Esophagus muscularis mucosa (tissue), 4 donors: ENCODE measurements around the gene GFRA1. TPM values are rescaled to one million over a fixed set of nuclear protein-coding genes. Genes with fewer than 3 reads are reported as not detected.

ENCODE experiments used
- DNase-seq: peaks from one replicate; pipeline ENCODE4 v3.0.0-alpha.2; 2017; ENCODE audit errors: extremely low spot score
- H3K27ac ChIP-seq, 4 donors: fragments of 200-600 bp; sonication (generic); replicated peaks in 1 of 4; 1 replicate in 3 of 4; 2 replicates in 1 of 4; pipeline ENCODE4 v1.5.1; 2016 to 2019; ENCODE audit warnings: mild to moderate bottlenecking in 1 of 4
- H3K27me3 ChIP-seq, 4 donors: fragments of 200-600 bp; sonication (generic); one replicate each; pipeline versions ENCODE4 v1.5.1 to v1.6.0; 2016 to 2019
- H3K36me3 ChIP-seq, 4 donors: fragments of 200-600 bp; sonication (generic); one replicate each; pipeline ENCODE4 v1.5.1; 2016 to 2019
- H3K4me1 ChIP-seq, 4 donors: fragments of 200-600 bp; sonication (generic); one replicate each; pipeline ENCODE4 v1.5.1; 2016 to 2019
- H3K4me3 ChIP-seq, 4 donors: fragments of 200-600 bp; sonication (generic); 1 replicate in 2 of 4; 2 replicates in 2 of 4; pipeline ENCODE4 v1.5.1; 2016 to 2019; ENCODE audit warnings: mild to moderate bottlenecking in 4 of 4, moderate library complexity in 1 of 4
- H3K9me3 ChIP-seq, 4 donors: fragments of 200-600 bp; sonication (generic); 1 replicate in 3 of 4; 2 replicates in 1 of 4; pipeline ENCODE4 v1.5.1; 2016 to 2019
- CTCF ChIP-seq, 3 experiments: fragments of 200-600 bp in 2 of 3; fragments of 450-650 bp in 1 of 3; sonication (generic) in 2 of 3; IDR thresholded peaks; one replicate each; pipeline ENCODE4 v1.5.1; 2017 to 2019; ENCODE audit warnings: antibody characterized with exemption in 3 of 3, mild to moderate bottlenecking in 2 of 3, moderate library complexity in 1 of 3
- EP300 ChIP-seq: sonication (generic); formaldehyde crosslinking; IDR thresholded peaks from one replicate; pipeline ENCODE4 v1.6.1; 2017; ENCODE audit warnings: antibody characterized with exemption
- POLR2A ChIP-seq: fragments of 450-650 bp; IDR thresholded peaks from one replicate; pipeline ENCODE4 v1.6.1; 2017; ENCODE audit warnings: antibody characterized with exemption, moderate library complexity, mild to moderate bottlenecking, low read depth
- POLR2AphosphoS5 ChIP-seq, 2 donors: sonication (generic); formaldehyde crosslinking; IDR thresholded peaks; one replicate each; pipeline ENCODE4 v1.6.1; 2017; ENCODE audit warnings: antibody characterized with exemption in 2 of 2
- WGBS: methylation state at CpG from one replicate; pipeline ENCODE4 v1.1.5; 2018; 5-methylcytosine and 5-hydroxymethylcytosine counted together
- intact Hi-C: fragments of 100-400 bp; cut with DNase I; formaldehyde crosslinking; loops from one replicate; pipeline ENCODE4 v1.15.1; 2023
- total RNA-seq, 4 donors: library from RNA; depleted of rRNA; stranded (reverse); fragments of >200 nt; gene quantifications; one replicate each; pipeline versions ENCODE4 v1.1.0 to v1.2.1, GENCODE V29; 2016

GFRA1 gene
- total RNA-seq, 4 donors from 2014 or later, result 44.0 to 73.4 (median 64.5) TPM

- Histone ChIP-seq H3K27me3 (peaks cover 0 to 22% (median 0%) of the 10 kb centered on the region in 4 donors), H3K9me3 (no peaks in the 10 kb centered on the region), H3K4me3 (no peak overlapping the region), H3K4me1 (peaks cover 0 to 12% (median 7%) of the 10 kb centered on the region in 4 donors), H3K27ac (no peak overlapping the region), H3K36me3 (peaks cover 0 to 3% (median 0%) of the 10 kb centered on the region in 4 donors)
- no peak for DNase-seq
- 57% methylated on average over 2 of the region's 2 CpGs for WGBS
- intact Hi-C loops, result no loop called here
- no peak for TF ChIP-seq EP300
- TF ChIP-seq CTCF (IDR thresholded peaks at IDR 0.05), result no peak
- no peak for TF ChIP-seq POLR2A
- TF ChIP-seq POLR2AphosphoS5 (IDR thresholded peaks at IDR 0.05), result no peak
Observed at GRCh38 chr10:116260599-116260998, 12.4 kb downstream of the GFRA1 start.

GRCh38 chr10:116259638-116260037 lies 13.4 kb downstream of the GFRA1 start:
- no peaks in the 10 kb centered on the region for H3K9me3 ChIP-seq
- intact Hi-C loops, result no loop called here
- DNase-seq, result no peak
- H3K4me3 ChIP-seq, result no peak overlapping the region
- 93% methylated on average over 3 of the region's 3 CpGs for WGBS
- peaks cover 0 to 17% (median 11%) of the 10 kb centered on the region in 4 donors for H3K4me1 ChIP-seq
- no peak overlapping the region for H3K27ac ChIP-seq
- H3K36me3 ChIP-seq, result no peaks in the 10 kb centered on the region
- no peak for TF ChIP-seq CTCF (IDR thresholded peaks at IDR 0.05)
- TF ChIP-seq EP300, result no peak
- no peak for TF ChIP-seq POLR2AphosphoS5 (IDR thresholded peaks at IDR 0.05)
- no peak for TF ChIP-seq POLR2A
- H3K27me3 ChIP-seq, result peaks cover 0 to 22% (median 0%) of the 10 kb centered on the region in 4 donors

GRCh38 chr10:116257785-116258184 lies 15.2 kb downstream of the GFRA1 start:
- 90% methylated on average over 5 of the region's 5 CpGs for WGBS
- Histone ChIP-seq H3K9me3 (no peaks in the 10 kb centered on the region), H3K27me3 (peaks cover 0 to 22% (median 0%) of the 10 kb centered on the region in 4 donors), H3K36me3 (no peaks in the 10 kb centered on the region), H3K4me3 (no peak overlapping the region), H3K27ac (no peak overlapping the region), H3K4me1 (peaks cover 0 to 26% (median 13%) of the 10 kb centered on the region in 4 donors)
- DNase-seq, result peak; percentile 42
- no peak for TF ChIP-seq EP300
- no peak for TF ChIP-seq POLR2A
- TF ChIP-seq CTCF (IDR thresholded peaks at IDR 0.05), result no peak
- no peak for TF ChIP-seq POLR2AphosphoS5 (IDR thresholded peaks at IDR 0.05)
- intact Hi-C loops, result no loop called here

GRCh38 chr10:116256752-116257259 lies 16.2 kb downstream of the GFRA1 start:
- Histone ChIP-seq H3K9me3 (no peaks in the 10 kb centered on the region), H3K27me3 (peaks cover 0 to 22% (median 0%) of the 10 kb centered on the region in 4 donors), H3K27ac (no peak overlapping the region), H3K36me3 (no peaks in the 10 kb centered on the region), H3K4me1 (peaks cover 0 to 26% (median 13%) of the 10 kb centered on the region in 4 donors), H3K4me3 (no peak overlapping the region)
- peak; percentile 53 for DNase-seq
- intact Hi-C loops, result no loop called here
- no peak for TF ChIP-seq EP300
- TF ChIP-seq CTCF (IDR thresholded peaks at IDR 0.05), result no peak
- TF ChIP-seq POLR2AphosphoS5 (IDR thresholded peaks at IDR 0.05), result no peak
- TF ChIP-seq POLR2A, result no peak
- 75% methylated on average over 5 of the region's 5 CpGs for WGBS
